Natural killer cell (primary cell): ENCODE results near the gene PRKCG. TPM values are rescaled to one million over a fixed set of nuclear protein-coding genes. Genes with fewer than 3 reads are reported as not detected.

Experiments used
- ATAC-seq, 3 donors: fragments of 150-1000 bp in 2 of 3; fragments of 200-7000 bp in 1 of 3; cut with Tn5 transposase; 1 replicate in 1 of 3; 2 replicates in 2 of 3; pipeline ENCODE4 v1.10.0; 2021; ENCODE audit warnings: mild to moderate bottlenecking in 2 of 3, moderate library complexity in 2 of 3
- DNase-seq, 2 donors: peaks; one replicate each; pipeline versions ENCODE4 v3.0.0 to v3.0.0-alpha.2; 2013 to 2021; ENCODE audit warnings: mixed read lengths in 1 of 2
- H3K27ac ChIP-seq: one replicate; pipeline ENCODE4 v1.5.1; 2013; ENCODE audit warnings: mild to moderate bottlenecking, low read length
- H3K27me3 ChIP-seq: one replicate; pipeline ENCODE4 v1.6.1; 2013; ENCODE audit warnings: low read length; ENCODE audit not compliant: control insufficient read depth, insufficient read depth
- H3K36me3 ChIP-seq: one replicate; pipeline ENCODE4 v1.6.1; 2013; ENCODE audit warnings: low read length; ENCODE audit not compliant: control insufficient read depth, insufficient read depth
- H3K4me1 ChIP-seq: one replicate; pipeline ENCODE4 v1.6.1; 2013; ENCODE audit warnings: low read length; ENCODE audit not compliant: control insufficient read depth, insufficient read depth
- H3K4me3 ChIP-seq: one replicate; pipeline ENCODE4 v1.5.1; 2013; ENCODE audit warnings: low read length
- H3K9me3 ChIP-seq: one replicate; pipeline ENCODE4 v1.6.1; 2013; ENCODE audit warnings: low read length; ENCODE audit not compliant: control insufficient read depth, insufficient read depth
- H3K27ac Mint-ChIP-seq, 2 donors: one replicate each; pipeline ENCODE4 v1.8.0; 2022; ENCODE audit warnings: mild to moderate bottlenecking in 2 of 2, mixed read lengths in 2 of 2, moderate library complexity in 1 of 2
- H3K27me3 Mint-ChIP-seq, 2 donors: one replicate each; pipeline ENCODE4 v1.8.0; 2022; ENCODE audit warnings: low read depth in 2 of 2, mixed read lengths in 2 of 2
- H3K36me3 Mint-ChIP-seq: one replicate; pipeline ENCODE4 v1.8.0; 2022; ENCODE audit warnings: mixed read lengths
- H3K4me1 Mint-ChIP-seq, 2 donors: one replicate each; pipeline ENCODE4 v1.8.0; 2022; ENCODE audit warnings: mixed read lengths in 2 of 2
- H3K4me3 Mint-ChIP-seq: one replicate; pipeline ENCODE4 v1.8.0; 2022; ENCODE audit warnings: mild to moderate bottlenecking, moderate library complexity, mixed read lengths
- H3K9me3 Mint-ChIP-seq, 2 donors: one replicate each; pipeline ENCODE4 v1.8.0; 2022; ENCODE audit warnings: mixed read lengths in 2 of 2
- WGBS: methylation state at CpG from one replicate; pipeline ENCODE4 v1.1.7; 2013; ENCODE audit warnings: missing lambda C conversion rate; ENCODE audit not compliant: insufficient coverage; 5-methylcytosine and 5-hydroxymethylcytosine counted together
- intact Hi-C: fragments of 100-400 bp; cut with micrococcal nuclease; formaldehyde crosslinking; loops from one replicate; pipeline ENCODE4 v1.14.2; 2022
- total RNA-seq, 4 donors: library from RNA; stranded (reverse); fragments of 120-200 nt in 1 of 4; gene quantifications; one replicate each; pipeline versions ENCODE4 v1.2.3 to v1.2.4, GENCODE V29; 2013 to 2022
- TF ChIP-seq, protein P1 (sequence below): fragments of 200-600 bp; IDR thresholded peaks from one replicate; pipeline ENCODE4 v1.8.0; 2022; ENCODE audit warnings: antibody characterized with exemption

The PRKCG gene
- total RNA-seq, 3 donors from 2014 or later (not counting 1 experiment from before 2014, with no cell fraction given) = 0.55 to 2.6 (median 1.5) TPM

GRCh38 chr19:53885036-53885435 lies 3.0 kb downstream of the PRKCG start:
- no peak overlapping the region for H3K27ac ChIP-seq
- Mint-ChIP-seq H3K4me3 (no peak overlapping the region), H3K4me1 (peaks cover 0 to 9% of the 10 kb centered on the region in 2 donors), H3K27me3 (peaks cover 15 to 20% of the 10 kb centered on the region in 2 donors), H3K27ac (no peak overlapping the region), H3K36me3 (no peaks in the 10 kb centered on the region), H3K9me3 (no peaks in the 10 kb centered on the region)
- peaks cover 34% of the 10 kb centered on the region for H3K27me3 ChIP-seq
- peaks cover 22% of the 10 kb centered on the region for H3K4me1 ChIP-seq
- H3K9me3 ChIP-seq = no peaks in the 10 kb centered on the region
- no peak overlapping the region for H3K4me3 ChIP-seq
- no peaks in the 10 kb centered on the region for H3K36me3 ChIP-seq
- TF ChIP-seq, protein P1, sequence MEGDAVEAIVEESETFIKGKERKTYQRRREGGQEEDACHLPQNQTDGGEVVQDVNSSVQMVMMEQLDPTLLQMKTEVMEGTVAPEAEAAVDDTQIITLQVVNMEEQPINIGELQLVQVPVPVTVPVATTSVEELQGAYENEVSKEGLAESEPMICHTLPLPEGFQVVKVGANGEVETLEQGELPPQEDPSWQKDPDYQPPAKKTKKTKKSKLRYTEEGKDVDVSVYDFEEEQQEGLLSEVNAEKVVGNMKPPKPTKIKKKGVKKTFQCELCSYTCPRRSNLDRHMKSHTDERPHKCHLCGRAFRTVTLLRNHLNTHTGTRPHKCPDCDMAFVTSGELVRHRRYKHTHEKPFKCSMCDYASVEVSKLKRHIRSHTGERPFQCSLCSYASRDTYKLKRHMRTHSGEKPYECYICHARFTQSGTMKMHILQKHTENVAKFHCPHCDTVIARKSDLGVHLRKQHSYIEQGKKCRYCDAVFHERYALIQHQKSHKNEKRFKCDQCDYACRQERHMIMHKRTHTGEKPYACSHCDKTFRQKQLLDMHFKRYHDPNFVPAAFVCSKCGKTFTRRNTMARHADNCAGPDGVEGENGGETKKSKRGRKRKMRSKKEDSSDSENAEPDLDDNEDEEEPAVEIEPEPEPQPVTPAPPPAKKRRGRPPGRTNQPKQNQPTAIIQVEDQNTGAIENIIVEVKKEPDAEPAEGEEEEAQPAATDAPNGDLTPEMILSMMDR = no peak
- ATAC-seq = no peak
- 96% methylated on average over 9 of the region's 10 CpGs for WGBS
- DNase-seq = no peak
- intact Hi-C loops = no loop called here

DNA sequence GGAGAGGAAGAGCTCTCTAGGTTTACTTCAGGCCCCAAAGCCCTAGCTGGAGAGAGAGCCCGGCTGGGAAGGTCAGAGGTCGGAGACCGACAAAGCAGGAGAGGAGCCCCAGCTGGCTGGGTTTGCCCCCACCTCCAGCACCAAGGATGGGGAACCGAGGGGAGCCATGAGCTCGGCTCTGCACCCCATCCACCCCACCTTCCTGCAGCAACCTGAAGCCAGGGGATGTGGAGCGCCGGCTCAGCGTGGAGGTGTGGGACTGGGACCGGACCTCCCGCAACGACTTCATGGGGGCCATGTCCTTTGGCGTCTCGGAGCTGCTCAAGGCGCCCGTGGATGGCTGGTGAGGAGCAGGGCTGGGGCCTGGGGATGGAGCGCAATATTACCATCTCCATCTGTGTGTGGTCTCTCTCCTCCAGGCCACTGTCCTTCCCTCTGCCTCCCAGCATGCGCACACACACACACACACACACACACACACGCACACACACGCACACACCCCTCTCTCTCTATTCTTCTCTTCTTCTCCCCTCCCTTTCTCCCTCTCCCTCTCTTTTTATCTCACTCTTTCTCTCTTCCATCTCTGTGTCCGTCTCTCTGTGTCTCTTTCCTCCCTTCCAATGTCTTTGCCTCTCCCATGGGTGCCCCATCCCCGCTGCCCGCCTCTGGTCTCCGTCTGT lies 10.4 kb downstream of the PRKCG start:
- Mint-ChIP-seq H3K27me3 (peaks cover 23 to 33% of the 10 kb centered on the region in 2 donors), H3K4me1 (peaks cover 0 to 5% of the 10 kb centered on the region in 2 donors), H3K27ac (no peak overlapping the region), H3K36me3 (no peaks in the 10 kb centered on the region), H3K9me3 (no peaks in the 10 kb centered on the region), H3K4me3 (no peak overlapping the region)
- Histone ChIP-seq H3K27me3 (peaks cover 3% of the 10 kb centered on the region), H3K36me3 (no peaks in the 10 kb centered on the region), H3K9me3 (no peaks in the 10 kb centered on the region), H3K4me3 (no peak overlapping the region), H3K4me1 (peaks cover 6% of the 10 kb centered on the region), H3K27ac (no peak overlapping the region)
- no peak for ATAC-seq
- intact Hi-C loops = loop anchor here (5.0 kb wide), 1 partner anchor 40 kb away; no protein-coding TSS in a partner anchor
- TF ChIP-seq, protein P1 = no peak
- DNase-seq = no peak
- WGBS = 83% methylated on average over 23 of the region's 23 CpGs

DNA sequence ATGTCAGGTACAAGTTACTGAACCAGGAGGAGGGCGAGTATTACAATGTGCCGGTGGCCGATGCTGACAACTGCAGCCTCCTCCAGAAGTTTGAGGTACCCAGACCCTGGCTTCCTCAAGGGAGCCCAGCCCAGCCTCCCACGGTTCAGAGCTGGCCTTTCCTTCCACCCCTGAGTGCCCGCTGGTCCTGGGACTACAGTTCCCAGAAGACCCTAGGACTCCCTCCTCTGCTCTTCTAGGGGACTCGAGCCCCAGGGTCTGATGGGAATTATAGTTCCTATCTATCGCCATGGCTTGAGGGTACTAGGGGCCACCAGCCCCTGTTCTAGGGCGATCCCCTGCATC lies 11.0 kb downstream of the PRKCG start:
- 58% methylated on average over 8 of the region's 8 CpGs for WGBS
- peaks cover 6% of the 10 kb centered on the region for H3K4me1 ChIP-seq
- H3K27me3 ChIP-seq = peaks cover 3% of the 10 kb centered on the region
- intact Hi-C loops = loop anchor here (5.0 kb wide), 1 partner anchor 41 kb away; no protein-coding TSS in a partner anchor
- Mint-ChIP-seq H3K4me3 (no peak overlapping the region), H3K9me3 (no peaks in the 10 kb centered on the region), H3K27me3 (peaks cover 25 to 39% of the 10 kb centered on the region in 2 donors), H3K4me1 (peaks cover 0 to 5% of the 10 kb centered on the region in 2 donors), H3K36me3 (no peaks in the 10 kb centered on the region), H3K27ac (no peak overlapping the region)
- H3K27ac ChIP-seq = no peak overlapping the region
- no peaks in the 10 kb centered on the region for H3K9me3 ChIP-seq
- DNase-seq (no peak), ATAC-seq (no peak)
- no peak overlapping the region for H3K4me3 ChIP-seq
- H3K36me3 ChIP-seq = no peaks in the 10 kb centered on the region
- TF ChIP-seq, protein P1 = no peak
